Right renal pelvis (tissue), 4 donors: ENCODE results near the gene ZNF330. TPM values are rescaled to one million over a fixed set of nuclear protein-coding genes. Genes with fewer than 3 reads are reported as not detected.

Experiments
- DNase-seq, 4 donors: peaks; one replicate each; pipeline ENCODE4 v3.0.0-alpha.2; 2013; ENCODE audit warnings: low read depth in 4 of 4, low spot score in 3 of 4, missing footprints in 1 of 4
- polyA plus RNA-seq, 4 donors: library from polyadenylated mRNA; unstranded; fragments of 120-200 nt; gene quantifications; one replicate each; pipeline ENCODE4 v1.2.1, GENCODE V29; 2013; ENCODE audit not compliant: insufficient read length in 4 of 4

Gene ZNF330
- polyA plus RNA-seq, 4 donors = 51.1 to 62.3 (median 57.7) TPM

- no peak for DNase-seq
These were observed 8.9 kb downstream of the ZNF330 start for GRCh38 chr4:141229408-141230101.

- no peak for DNase-seq
These were observed 13.0 kb downstream of the ZNF330 start for GRCh38 chr4:141233673-141234072.

- no peak for DNase-seq
These were observed 17.5 kb downstream of the ZNF330 start for GRCh38 chr4:141238186-141238585.

- DNase-seq = no peak
These were observed 19.6 kb downstream of the ZNF330 start for GRCh38 chr4:141240259-141240658.

GRCh38 chr4:141240671-141241070 is 20.0 kb downstream of the ZNF330 start:
- no peak for DNase-seq

- DNase-seq = no peak
These were observed 21.3 kb downstream of the ZNF330 start for GRCh38 chr4:141241986-141242385.

GRCh38 chr4:141244419-141244818 is 23.7 kb downstream of the ZNF330 start:
- no peak for DNase-seq

GRCh38 chr4:141246243-141246642 is 25.5 kb downstream of the ZNF330 start:
- no peak for DNase-seq

GRCh38 chr4:141246683-141247429 is 26.2 kb downstream of the ZNF330 start:
- DNase-seq = no peak

GRCh38 chr4:141247430-141247780 is 26.7 kb downstream of the ZNF330 start:
- no peak for DNase-seq

GRCh38 chr4:141248029-141248428 is 27.3 kb downstream of the ZNF330 start:
- no peak for DNase-seq

- DNase-seq = no peak
These were observed 27.8 kb downstream of the ZNF330 start for GRCh38 chr4:141248486-141248885.

- DNase-seq = no peak
These were observed 33.6 kb downstream of the ZNF330 start for GRCh38 chr4:141254326-141254725.

GRCh38 chr4:141255016-141255415 is 34.3 kb downstream of the ZNF330 start:
- DNase-seq = no peak

GRCh38 chr4:141258558-141258957 is 37.9 kb downstream of the ZNF330 start:
- no peak for DNase-seq

- no peak for DNase-seq
These were observed 55.1 kb downstream of the ZNF330 start for GRCh38 chr4:141275834-141276233.

- no peak for DNase-seq
These were observed 62.5 kb downstream of the ZNF330 start for GRCh38 chr4:141283152-141283551.

- no peak for DNase-seq
These were observed 62.9 kb downstream of the ZNF330 start for GRCh38 chr4:141283563-141283962.
